CD4-positive, alpha-beta T cell treated with Interleukin-17A for 4 hours (primary cell): Measurements from ENCODE around the gene PSMB4.
"Not testable (repeated sequence)": the region's sequence is repeated elsewhere in the genome, so short reads cannot be mapped to it uniquely, and the experiment has no call there.

Experiments used
- DNase-seq: peaks from one replicate; pipeline ENCODE4 v3.0.0-alpha.2; 2020; ENCODE audit warnings: mixed read lengths

The PSMB4 gene

DNA sequence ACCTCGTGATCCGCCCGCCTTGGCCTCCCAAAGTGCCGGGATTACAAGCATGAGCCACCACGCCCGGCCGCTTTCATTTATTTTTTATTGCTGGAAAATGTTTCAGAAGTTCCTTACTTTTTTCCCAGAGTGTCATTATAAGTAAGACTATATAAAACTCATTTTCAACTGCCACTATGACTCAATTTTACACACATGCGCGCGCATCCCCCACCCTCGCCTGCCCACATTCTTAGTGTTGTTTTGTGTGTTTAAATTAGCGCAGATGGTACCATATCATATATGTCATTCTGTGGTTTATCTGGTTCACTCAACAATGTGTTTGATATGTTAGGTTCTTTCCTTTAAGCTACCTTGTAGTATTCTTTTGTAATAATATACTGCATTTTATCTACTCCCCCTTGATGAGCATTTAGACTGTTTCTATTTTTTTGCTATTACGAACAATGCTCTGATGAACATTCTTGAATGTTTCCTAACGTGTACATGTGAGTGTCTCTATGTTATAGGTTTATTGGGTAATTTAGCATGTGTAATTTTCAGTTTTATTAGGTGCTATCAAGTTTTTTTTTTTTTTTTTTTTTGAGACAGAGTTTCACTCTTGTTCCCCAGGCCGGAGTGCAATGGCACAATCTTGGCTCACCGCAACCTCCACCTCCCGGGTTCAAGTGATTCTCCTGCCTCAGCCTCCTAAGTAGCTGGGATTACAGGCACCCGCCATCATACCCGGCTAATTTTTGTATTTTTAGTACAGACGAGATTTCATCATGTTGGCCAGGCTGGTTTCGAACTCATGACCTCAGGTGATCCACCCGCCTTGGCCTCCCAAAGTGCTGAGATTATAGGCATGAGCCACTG is 8.9 kb upstream of the PSMB4 start:
- not testable (repeated sequence) for DNase-seq

DNA sequence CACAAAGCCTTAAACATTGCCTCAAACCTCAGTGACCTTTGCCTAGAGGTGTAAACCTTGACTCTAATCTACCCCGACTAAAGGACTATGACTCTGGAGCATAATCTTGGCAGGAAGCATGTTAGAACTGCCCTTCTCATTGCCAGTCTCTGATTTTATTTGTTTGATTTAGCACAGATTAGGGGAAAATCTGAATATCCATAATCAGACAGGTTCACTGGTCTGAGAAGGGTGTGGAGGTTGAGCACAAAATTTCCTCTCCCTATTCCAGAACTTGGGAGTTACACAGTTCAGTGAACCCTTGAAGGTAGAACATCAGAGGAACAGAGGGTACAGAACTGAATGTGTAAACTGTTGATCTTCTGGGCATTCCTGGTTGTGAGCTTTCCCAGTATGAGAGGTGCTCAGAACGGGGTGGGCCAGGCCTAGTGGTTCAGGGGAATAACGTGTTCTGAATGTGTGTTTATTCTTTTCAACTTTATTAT is 8.3 kb upstream of the PSMB4 start:
- no peak for DNase-seq

DNA sequence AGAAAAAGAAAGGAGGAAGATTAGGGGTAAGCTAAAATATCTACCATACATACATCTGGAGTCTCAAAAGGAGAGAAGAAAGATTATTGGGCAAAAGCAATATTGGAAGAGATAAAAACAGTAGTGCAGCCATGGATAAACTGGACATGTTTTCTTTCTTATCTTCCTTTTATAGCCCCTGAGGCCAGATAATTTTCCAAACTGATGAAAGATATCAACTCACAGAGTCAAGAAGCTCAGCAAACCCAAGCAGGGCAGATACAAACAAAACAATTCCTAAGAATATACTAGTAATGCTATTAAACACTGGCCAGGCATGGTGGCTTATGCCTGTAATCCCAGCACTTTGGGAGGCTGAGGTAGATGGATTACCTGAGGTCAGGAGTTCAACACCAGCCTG is 5.8 kb upstream of the PSMB4 start:
- no peak for DNase-seq

DNA sequence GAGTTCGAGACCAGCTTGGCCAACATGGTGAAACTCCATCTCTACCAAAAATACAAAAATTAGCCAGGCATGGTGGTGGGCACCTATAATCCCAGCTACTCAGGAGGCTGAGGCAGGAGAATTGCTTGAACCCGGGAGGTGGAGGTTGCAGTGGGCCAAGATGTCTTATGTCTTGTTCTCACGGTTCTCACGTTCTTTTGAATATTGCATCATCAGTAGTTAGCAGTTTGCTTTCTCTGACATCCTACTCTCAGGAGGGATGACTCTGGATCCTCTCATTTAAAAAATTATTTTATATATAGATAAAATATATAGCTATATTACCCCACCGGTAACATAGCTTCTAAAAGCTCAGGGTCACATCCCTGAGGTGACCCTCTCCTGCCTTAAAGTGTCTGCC is 3.1 kb upstream of the PSMB4 start:
- not testable (repeated sequence) for DNase-seq

DNA sequence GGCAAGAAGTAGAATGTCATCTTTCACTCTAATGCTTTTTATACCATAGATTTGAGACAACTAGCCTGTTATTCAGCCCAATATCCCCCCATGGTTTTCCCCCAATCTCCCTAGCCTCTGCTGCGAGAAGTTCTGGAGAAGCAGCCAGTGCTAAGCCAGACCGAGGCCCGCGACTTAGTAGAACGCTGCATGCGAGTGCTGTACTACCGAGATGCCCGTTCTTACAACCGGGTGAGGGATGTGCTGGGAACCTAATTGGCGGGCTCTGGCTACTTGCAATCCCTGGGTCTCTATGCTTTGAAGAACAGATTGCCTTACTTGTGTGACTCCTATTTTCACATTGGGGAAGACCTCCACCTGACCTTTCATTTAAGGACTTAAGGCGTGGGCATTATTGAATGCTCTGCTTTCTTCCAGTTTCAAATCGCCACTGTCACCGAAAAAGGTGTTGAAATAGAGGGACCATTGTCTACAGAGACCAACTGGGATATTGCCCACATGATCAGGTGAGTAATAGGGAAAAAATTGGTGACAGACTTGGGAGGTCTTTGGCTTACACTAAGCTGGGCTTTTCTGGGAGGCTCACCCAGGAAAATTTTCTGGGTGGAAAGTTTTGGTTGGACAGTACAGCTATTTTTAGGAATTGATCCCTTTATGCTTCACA is 1.9 kb downstream of the PSMB4 start:
- no peak for DNase-seq

DNA sequence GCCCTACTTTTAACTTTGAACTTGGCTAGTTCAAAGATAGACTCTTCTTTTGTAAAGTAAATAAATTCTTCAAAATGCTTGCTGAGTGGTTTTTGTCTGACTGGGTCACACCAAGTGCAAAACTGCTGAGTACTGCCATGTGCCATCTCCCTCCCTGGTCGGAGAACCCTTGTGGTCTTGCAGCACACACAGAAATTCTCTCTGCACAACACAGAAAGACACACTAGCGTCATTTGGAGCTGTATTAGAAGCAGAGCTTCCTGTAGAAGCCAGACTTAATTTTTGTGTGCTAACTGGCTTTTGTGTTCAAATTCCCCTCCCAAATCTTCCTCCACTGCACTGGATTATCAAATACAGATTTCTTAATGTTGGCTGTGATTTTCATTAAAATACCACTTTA is 2.5 kb downstream of the PSMB4 start:
- DNase-seq: no peak

DNA sequence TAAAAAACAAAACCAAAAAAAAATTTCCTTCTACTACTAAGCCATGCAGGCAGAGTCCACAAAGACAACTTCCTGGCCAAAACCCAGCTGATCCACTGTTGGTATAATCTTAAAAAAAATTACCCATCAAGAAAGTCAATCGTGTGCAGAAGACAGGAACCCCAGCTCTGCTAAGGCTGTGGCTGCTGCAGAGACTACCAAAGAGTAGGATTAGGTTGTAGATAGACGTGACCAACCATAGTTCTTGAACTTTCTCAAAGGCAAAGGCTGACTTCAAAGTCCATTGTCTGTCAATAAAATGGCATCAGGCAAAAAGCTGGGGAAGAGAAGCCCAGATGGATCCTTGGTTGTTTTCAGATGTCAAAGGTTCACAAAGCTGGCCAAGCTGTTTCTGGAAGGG is 3.4 kb downstream of the PSMB4 start:
- no peak for DNase-seq

DNA sequence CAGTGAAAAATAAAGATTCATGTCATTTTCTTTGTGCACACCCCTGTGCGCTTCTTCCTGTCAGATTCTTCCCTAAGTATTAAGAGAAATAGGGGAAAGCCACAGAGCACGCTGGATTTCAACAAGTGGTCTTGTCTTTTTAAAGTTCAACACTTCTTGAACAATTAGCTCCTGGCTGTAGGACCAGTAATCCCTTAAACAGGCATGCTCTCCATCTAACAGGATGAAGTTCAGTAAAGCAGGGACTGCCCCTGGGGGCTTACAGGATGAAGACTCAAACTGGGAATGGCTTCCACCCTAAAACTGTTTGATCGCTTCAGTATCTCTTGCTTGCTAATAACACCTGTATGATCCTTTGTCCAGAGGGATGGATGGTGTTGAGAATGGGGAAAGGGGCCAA is 4.2 kb downstream of the PSMB4 start:
- no peak for DNase-seq

DNA sequence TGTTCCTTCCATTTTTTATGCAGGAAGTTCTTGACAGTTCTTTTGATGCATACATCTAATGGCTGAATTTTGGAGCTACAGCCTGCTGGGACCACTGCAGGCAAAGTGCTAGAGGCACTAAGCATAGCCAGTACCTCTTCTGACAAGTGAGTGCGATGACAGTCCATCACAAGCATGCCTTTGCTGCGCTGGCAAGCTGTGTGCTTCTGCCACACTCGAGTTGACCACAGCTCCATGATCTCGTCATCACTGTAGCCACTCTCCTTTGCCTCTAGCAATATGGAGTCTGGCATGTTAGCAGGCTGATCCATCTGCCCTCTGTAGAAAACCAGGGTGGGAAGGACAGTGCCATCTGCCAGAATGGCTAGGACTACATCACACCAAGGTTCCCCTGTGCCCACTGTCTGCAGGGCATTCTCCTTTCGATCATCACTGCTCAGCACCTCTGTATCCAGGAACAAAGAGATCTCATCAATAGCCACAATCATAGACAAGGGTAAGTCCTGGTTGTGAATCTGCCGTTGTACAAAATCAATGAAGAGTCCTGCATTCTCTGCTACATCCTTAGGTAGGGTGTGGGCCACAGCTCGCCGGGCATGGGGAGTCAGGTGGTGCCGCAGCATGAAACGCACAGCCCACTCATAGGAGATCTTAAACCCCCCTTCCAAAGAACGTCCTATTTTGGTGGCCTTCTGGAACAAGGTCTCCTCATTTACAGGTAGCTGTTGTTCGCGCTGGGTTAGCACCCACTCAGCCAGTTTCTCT is 6.0 kb downstream of the PSMB4 start:
- DNase-seq: no peak

DNA sequence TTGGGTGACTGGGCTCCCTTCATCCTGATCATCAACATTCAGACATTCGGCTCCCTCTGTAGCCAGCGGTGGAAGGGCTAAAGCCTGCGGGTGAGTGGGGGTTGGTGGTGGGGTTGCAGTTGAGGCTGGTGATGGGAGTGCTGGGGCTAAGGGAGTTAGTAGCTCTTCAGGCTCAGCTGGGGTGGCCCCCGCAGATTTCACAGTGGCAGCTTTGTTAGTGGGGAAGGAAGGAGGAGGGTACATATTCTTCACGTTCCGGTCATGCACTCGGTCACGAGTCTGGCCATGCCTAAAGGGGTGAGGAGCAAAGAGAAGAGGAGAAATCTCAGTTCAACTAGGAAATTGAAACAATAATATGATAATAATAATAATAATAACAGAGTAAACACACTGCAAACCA is 6.8 kb downstream of the PSMB4 start:
- no peak for DNase-seq

DNA sequence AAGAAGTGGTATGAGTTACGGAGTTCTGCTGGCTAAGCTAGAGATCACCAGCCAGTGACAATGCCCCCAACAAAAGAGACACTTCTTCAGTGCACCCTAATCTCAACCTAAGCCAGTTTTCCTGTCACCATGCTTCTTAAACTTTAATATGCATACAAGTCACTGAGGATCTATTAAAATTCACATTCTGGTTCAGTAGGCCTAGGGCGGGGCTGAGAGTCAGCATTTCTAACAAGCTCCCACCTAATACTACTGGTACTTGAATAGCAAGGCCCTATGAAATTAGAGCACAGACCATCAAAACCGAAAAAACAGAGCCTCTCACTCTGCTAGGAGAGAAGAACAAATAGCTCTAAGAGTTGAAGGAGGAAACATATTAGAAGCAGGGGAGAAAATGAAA is 7.9 kb downstream of the PSMB4 start:
- no peak for DNase-seq

DNA sequence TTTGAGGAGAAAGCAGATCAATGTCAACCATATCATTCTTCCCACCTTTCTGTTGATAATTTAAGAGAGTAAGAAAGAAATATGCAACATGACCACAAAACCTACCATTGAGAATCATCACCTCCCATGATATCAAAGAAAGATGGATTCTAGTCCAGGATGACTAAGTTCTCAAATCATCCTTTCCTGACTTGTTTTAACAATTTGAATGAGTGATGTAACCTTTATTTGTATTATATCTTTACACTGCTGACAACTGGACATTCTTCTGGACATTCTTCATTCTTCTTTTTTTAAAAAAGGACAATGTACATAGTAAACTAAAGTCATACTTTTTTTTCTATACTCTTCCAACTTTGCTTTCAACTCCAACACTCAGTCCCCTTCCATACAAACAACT is 9.5 kb downstream of the PSMB4 start:
- no peak for DNase-seq

DNA sequence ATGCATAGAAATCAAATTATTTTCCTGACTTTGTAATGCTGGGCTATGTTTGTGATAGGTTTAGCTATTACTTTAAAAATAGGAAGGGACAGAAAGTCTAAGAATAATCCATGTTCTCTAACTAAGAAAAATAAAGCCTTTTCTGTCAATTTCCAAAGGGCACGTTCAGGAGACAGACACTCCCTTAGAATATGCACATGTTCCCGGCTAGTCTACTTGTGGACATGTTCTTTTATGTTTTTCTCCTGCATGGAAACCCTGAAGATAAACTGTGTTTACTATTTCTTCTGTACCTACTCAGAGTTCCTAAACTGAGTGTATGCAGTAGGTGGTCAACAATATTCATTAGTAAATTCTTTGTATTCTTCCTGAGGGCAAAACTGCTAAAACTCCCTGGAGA is 12.5 kb downstream of the PSMB4 start:
- DNase-seq: no peak

DNA sequence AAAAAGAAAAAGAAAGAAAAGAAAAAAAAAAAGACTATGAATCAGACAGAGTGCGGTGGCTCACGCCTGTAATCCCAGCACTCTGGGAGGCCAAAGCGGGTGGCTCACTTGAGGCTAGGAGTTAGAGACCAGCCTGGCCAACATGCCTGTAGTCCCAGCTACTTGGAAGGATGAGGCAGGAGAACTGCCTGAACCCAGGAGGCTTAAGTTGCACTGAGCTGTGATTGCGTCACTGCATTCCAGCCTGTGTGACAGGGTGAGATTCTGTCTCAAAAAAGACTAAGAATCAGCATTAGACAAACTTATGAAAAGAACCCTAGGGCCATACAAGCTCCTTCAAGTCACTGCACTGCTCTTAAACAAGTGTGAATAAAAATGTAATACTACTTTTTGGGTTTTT is 16.9 kb downstream of the PSMB4 start:
- no peak for DNase-seq

DNA sequence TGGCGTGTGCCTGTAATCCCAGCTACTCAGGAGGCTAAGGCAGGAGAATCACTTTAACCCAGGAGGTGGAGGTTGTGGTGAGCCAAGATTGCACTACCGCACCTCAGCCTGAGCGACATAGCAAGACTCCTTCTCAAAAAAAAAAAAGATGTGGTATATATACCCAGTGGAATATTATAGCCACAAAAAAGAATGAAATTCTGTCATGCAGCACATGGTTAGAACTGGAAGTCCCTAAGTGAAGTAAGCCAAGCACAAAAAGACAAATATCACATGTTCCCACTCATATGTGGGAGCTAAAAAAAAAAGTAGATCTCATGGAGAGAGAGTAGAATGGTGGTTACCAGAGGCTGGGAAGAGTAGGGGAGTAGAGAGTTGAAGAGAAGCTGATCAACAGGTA is 18.7 kb downstream of the PSMB4 start:
- DNase-seq: no peak

DNA sequence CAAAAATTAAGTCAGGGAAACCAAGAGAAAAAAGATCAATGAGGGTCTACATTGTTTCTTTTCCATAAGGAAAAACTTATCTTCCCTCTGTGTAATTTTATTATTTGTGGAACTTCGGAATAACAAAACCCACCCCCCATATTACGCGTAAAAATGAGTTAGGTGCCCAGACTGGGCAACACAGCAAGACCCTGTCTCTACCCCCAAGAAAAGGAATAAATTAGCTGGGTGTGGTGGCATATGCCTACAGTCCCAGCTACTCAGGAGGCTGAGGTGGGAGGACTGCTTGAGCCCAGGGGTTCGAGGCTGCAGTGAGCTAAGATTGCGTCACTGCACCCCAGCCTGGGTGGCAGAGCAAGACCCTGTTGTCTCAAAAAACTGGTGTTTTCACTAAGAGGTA is 20.4 kb downstream of the PSMB4 start:
- no peak for DNase-seq

DNA sequence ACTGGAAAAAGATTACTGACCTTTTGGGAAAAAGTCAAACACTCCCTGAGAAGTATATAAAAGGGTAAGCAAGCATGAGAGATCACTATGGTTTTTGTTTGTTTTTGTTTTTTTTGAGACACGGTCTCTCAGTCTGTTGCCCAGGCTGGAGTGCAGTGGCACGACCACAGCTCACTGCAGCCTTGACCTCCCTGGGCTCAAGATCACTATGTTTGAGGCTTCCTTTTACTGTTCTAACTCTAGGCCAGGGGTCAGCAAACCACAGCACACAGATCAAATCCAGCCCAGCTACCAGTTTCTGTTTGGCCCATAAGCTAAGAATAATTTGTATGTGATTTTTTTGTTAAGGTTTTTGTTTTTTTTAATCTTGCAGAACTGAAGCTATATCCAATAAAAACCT is 25.7 kb downstream of the PSMB4 start:
- DNase-seq: no peak

DNA sequence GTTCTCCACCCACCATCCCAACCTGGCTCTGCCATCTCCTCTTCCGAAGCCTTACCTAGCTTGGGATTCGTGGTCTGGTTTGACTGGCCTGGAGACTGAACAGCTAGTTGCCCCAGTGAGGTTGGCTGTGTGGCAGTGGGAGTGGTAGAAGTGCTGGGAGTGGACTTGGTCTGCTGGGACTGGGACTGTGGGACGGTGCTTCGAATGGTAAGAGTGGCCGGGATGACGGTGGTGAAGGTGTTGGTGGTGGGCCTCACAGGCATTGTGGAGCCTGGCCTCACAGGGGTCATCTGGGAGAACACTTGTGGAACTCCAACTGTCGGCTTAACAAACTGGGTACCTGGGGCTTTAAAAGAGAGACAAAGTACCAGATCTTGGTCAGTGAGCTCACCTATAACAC is 28.7 kb downstream of the PSMB4 start:
- DNase-seq: no peak

DNA sequence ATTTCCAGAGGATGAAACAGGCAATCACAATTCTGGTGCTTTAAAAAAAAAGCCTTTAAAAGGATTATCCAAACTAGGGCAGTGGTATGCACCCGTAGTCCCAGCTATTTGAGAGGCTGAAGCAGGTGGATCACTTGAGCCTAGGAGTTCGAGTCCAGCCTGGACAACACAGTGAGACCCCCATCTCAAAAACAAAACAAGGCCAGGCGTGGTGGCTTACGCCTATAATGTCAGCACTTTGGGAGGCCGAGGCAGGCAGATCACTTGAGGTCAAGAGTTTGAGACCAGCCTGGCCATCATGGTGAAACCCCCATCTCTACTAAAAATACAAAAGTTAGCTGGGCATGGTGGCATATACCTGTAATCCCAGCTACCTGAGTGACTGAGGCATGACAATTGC is 34.5 kb downstream of the PSMB4 start:
- not testable (repeated sequence) for DNase-seq

DNA sequence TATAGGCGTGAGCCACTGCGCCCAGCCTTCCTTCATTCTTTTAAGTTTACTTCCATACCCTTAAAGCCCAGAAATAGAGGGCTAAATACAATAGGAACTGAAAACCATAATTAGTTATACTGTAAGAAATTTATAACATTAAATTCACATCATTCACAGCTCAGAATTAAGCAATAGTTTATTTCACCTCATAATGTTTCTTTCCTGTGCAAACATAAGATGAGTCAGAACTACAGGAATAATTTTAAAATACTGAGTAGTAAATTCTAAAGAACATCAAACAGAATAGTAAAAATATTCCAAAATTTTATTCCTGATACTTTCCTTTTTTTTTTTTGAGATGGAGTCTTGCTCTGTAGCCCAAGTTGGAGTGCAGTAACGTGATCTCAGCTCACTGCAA is 35.8 kb downstream of the PSMB4 start:
- DNase-seq: no peak

DNA sequence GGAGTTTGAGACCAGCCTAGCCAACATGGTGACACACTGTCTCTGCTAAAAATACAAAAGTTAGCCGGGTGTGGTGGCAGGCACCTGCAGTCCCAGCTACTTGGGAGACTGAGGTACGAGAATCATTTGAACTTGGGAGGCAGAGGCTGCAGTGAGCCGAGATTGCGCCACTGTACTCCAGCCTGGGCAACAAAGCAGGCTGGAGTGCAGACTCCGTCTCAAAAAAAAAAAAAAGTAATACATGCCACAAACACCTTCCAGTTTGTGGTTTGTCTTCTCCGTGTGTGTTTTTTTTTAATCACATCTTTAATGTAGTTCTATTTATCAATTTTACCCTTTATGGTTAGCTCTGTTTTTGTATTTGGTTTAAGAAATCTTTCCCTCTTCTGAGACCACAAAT is 37.6 kb downstream of the PSMB4 start:
- DNase-seq: no peak

DNA sequence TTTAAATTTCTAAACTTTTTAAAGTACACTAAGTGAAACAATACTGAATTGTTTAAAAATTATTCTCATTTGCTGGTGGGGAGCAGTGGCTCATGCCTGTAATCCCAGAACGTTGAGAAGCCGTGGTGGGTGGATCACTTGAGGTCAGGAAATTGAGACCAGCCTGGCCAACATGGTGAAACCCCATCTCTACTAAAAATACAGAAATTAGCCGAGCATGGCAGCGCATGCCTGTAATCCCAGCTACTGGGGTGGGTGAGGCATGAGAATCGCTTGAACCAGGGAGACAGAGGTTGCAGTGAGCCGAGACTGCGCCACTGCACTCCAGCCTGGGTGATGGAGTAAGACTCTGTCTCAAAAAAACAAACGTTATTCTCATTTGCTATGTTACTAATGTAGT is 38.0 kb downstream of the PSMB4 start:
- DNase-seq: not testable (repeated sequence)
